NCI-H345 (cell line): ENCODE results near the gene SSBP4.
A peak's percentile ranks its signal among the peaks of the same experiment; 100 is the strongest.

Experiments
- DNase-seq: peaks from one replicate; lab custom pipeline; 2025; lab: John Stamatoyannopoulos, UW

SSBP4 gene

GRCh38 chr19:18468517-18468916, 49.3 kb downstream of the SSBP4 start:
- no peak for DNase-seq

GRCh38 chr19:18469069-18469846, 50.1 kb downstream of the SSBP4 start:
- no peak for DNase-seq

- no peak for DNase-seq
These were observed 51.6 kb downstream of the SSBP4 start for GRCh38 chr19:18470787-18471186.

- DNase-seq: no peak
These were observed 54.0 kb downstream of the SSBP4 start for GRCh38 chr19:18473003-18473705.

- no peak for DNase-seq
These were observed 54.5 kb downstream of the SSBP4 start for GRCh38 chr19:18473706-18474087.

- no peak for DNase-seq
These were observed 55.2 kb downstream of the SSBP4 start for GRCh38 chr19:18474366-18474887.

GRCh38 chr19:18475004-18475453, 55.8 kb downstream of the SSBP4 start:
- DNase-seq: no peak

- DNase-seq: no peak
These were observed 56.6 kb downstream of the SSBP4 start for GRCh38 chr19:18475762-18476331.

GRCh38 chr19:18476507-18477041, 57.4 kb downstream of the SSBP4 start:
- no peak for DNase-seq

- DNase-seq: no peak
These were observed 58.0 kb downstream of the SSBP4 start for GRCh38 chr19:18477042-18477779.

- DNase-seq: no peak
These were observed 58.8 kb downstream of the SSBP4 start for GRCh38 chr19:18477974-18478373.

- no peak for DNase-seq
These were observed 59.5 kb downstream of the SSBP4 start for GRCh38 chr19:18478545-18479311.

GRCh38 chr19:18480006-18480691, 61.0 kb downstream of the SSBP4 start:
- DNase-seq: peak; percentile 41

GRCh38 chr19:18481505-18482222, 62.5 kb downstream of the SSBP4 start:
- DNase-seq: no peak

GRCh38 chr19:18483119-18483890, 64.1 kb downstream of the SSBP4 start:
- peak; percentile 39 for DNase-seq
